ENCODE results near the gene TTC38. TPM values are rescaled to one million over a fixed set of nuclear protein-coding genes. Genes with fewer than 3 reads are reported as not detected.

The TTC38 gene
- polyA plus RNA-seq, 1 experiment, result 26.6 TPM

Other genes with a start within 250 kb of the TTC38 start
- 9.9 and 10.3 TPM in 2 replicates for gene PPARA, start 117.5 kb upstream of the TTC38 start, polyA plus RNA-seq (2011; rRNA removed)
- gene CDPF1, start 17.7 kb upstream of the TTC38 start, polyA plus RNA-seq (2011; rRNA removed), result 6.7 and 12.9 TPM in 2 replicates
- gene PKDREJ, start 4.7 kb upstream of the TTC38 start, polyA plus RNA-seq (2011; rRNA removed), result not detected in 2 replicates
- 8.2 and 12.2 TPM in 2 replicates for gene GTSE1, start 28.9 kb downstream of the TTC38 start, polyA plus RNA-seq (2011; rRNA removed)
- 24.8 and 25.2 TPM in 2 replicates for gene TRMU, start 67.7 kb downstream of the TTC38 start, polyA plus RNA-seq (2011; rRNA removed)